ENCODE results near the gene CLCN7.

Gene CLCN7

GRCh38 chr16:1427473-1428461 is 47.1 kb downstream of the CLCN7 start:
- no peak for DNase-seq

DNA sequence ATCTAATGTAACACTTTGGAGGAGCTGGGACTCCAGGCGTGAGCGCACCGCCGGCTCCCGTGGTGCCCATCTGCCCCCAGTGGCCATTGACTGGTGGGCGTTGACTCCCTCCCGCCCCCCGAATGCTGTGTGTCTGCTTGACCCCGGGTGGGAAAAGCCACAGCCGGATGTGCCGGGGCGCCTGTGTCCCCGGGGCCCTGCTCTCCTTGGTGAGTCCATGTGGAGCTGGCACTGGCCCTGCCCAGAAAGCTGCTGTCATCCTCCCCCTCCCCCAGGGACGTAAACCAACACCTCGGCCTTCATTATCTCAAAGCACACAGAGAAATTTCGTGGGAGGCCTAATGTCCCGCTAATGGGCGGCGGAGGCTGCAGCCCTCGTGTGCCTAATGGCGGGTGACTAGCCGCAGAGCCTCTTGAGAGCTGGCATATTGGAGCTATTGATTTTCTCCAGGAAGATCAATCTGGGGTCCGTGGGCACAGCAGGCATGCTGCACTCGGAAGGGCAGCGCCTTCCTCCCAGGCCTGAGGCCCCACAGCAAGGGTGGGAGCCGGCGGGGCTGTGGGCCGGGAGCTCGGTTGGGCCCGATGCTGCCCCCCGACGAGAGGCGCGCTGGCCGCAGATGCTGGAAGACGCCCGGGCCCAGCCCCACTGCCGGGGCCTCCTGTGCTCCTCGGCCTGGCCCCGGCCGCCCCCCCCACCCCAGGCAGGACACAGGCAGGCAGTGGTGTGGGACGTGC is 47.9 kb downstream of the CLCN7 start:
- DNase-seq, result no peak

DNA sequence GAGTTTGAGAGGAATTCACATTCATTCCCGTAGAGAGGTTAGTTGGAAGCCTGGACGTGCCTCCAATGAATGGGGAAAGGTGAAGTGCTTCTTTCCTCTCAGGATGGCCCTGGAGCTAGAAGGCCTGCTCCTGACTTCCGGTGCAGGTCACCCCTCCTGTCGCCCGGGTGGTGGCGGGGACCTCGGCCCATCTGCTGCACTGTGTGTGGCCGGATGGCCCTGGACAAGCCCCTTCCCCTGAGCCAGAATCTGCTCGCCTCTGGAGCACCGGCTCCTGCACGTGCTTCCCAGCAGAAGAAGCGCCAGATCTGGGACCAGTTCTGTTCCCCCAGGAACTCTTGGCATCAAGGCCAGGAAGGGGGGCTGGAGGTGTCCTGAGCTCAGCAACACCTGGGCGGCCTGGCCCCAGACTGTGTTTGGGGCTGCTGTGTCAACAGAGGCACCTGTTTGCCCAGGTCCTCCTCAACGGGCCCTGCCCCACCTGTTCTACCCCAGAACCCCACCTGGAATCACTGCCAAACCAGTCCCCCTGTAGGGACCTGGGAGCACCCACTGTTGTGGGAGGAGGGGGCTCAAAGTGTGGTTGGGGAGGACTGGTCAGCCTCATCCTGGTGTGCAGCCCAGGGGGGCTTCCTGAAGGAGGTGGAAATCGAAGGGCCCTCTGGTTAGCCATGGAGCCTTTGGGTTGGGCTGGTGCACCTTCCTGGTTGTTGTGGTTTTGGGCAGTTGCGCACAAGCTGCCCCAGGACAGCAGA is 49.0 kb downstream of the CLCN7 start:
- DNase-seq, result no peak

DNA sequence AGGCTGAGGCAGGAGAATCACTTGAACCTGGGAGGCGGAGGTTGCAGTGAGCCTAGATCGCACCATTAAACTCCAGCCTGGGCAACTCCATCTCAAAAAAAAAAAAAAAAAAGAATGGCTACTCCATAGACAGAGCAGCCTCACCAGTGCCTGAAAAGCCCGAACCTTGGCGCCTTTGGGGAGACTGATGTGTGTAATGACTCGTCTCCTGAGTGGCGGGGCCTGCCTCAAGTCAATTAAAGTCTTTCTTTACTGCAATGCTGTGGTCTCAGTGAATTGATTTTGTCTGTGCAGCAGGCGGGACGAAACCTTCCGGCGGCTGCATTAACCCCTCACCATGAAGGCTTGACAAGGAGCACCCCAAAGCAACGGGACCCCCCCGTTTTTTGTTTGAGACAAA is 50.8 kb downstream of the CLCN7 start:
- DNase-seq, result no peak

- no peak for DNase-seq
Measured at GRCh38 chr16:1422076-1422475, 52.8 kb downstream of the CLCN7 start.

DNA sequence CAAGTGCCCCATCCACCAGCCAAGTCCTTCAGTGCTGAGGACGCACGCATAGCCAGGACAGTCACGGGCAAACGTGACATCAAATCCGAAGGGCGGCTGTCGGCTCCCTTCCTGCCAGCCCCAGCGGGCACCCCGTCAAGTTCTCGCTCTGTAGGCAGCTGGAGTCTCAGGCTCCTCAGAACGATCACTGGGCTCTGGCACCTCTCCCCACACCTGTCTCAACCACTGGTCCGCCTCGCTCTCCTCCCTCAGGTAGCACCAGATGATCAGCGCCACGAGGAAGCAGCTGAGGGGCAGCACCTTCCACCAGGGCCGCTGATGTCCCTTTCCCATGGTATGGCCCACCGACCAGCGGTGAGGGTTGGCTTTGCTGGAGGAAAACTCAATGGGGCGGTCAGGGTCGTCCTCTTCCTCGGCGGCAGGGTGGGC is 54.7 kb downstream of the CLCN7 start:
- DNase-seq, result no peak

- no peak for DNase-seq
Measured at GRCh38 chr16:1416521-1416941, 58.3 kb downstream of the CLCN7 start.

DNA sequence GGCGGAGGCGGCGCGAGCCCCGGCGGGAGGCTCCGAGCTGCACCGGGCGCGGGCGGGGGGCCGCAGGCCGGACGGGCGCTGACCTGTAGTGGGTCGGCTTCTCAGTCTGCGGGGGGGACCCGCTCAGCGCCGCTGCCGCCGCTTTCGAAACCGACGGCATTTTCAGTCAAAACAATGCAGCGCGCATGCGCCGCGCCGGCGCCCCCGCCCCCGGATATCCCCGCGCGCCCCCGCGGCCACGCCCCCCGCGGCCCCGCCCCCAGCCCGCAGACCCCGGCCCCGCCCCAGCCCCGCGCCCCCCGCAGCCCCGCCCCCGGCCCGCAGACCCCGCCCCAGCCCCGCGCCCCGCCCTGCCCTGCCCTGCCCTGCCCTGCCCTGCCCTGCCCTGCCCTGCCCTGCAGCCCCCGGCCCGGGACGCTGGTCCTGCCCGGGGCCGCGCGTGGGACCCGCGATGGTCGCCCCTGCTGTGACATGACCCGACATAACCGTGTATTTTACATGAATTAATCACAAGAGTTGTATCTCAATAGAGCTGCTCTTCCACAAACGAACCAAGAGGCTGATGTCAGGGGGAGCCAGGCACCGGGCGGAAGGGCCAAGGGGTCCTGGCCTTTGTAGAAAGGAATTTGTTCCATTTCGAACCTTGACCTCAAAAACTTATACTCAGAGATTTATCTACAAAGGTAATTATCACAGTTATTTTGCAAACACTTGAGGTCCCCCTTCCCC is 60.1 kb downstream of the CLCN7 start, which contains the start of gene UNKL:
Gene UNKL (minus strand): TSS at position 173 of the 729 bp plus-strand sequence. CDS start 13 bp downstream, at position 160.
- DNase-seq, result peak; percentile 75

DNA sequence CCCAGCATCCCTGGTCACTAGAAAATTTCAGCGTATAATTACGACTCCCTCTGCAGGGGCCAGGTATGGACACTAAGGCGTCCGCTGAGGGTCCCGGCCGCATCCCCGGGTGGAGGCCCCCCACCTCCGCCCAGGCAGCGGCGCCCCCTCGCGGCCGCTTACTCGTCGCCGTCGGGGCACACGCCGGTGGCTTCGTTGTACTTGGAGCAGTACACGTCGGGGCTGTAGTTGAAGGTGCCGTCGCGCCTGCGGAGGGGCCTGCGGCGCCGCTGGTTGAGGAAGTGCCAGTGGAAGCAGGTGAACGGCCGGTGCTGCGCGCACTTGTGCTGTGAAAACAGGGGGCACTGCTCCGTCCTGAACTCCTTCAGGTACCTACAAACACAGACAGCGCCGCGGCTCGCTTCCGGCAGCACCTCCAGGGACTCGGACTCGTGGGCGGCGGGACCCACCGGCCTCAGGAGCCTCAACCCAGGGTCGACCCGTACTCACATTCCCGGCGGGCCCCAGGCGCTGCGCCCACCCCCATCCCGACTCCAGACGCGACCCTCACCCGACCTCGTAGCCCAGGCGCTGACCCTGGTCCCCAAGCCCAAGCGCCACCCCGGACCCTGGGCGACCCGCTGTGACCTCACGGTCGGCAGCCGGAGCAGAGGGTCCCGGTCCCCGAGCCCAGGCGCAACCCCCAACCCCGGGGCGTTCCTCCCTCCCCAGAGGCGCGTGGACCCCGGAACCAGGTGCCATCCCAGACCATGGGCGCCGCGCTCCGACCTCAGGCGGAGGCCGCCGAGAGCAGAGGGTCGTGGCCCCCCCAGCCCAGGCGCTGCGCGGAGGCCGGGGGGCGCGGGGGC is 60.9 kb downstream of the CLCN7 start:
- DNase-seq, result peak; percentile 56

DNA sequence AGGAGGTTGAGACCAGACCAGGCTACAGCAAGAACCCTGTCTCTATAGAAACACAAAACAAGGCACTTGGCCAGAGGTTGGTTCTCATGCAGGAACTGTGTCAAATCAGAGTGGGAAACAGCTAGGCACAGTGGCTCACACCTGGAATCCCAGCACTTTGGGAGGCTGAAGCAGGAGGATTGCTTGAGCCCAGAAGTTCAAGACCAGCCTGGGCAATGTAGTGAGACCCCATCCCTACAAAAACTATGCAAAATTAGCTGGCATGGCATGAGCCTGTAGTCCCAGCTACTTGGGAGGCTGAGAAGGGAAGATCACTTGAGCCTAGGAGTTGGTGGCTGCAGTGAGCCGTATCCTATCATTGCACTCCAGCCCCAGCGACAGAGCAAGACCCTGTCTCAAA is 62.0 kb downstream of the CLCN7 start:
- no peak for DNase-seq

- peak; percentile 92 for DNase-seq
Measured at GRCh38 chr16:1408171-1408837, 66.5 kb downstream of the CLCN7 start.

GRCh38 chr16:1407753-1408152 is 67.1 kb downstream of the CLCN7 start:
- DNase-seq, result no peak

- no peak for DNase-seq
Measured at GRCh38 chr16:1403733-1404132, 71.1 kb downstream of the CLCN7 start.

DNA sequence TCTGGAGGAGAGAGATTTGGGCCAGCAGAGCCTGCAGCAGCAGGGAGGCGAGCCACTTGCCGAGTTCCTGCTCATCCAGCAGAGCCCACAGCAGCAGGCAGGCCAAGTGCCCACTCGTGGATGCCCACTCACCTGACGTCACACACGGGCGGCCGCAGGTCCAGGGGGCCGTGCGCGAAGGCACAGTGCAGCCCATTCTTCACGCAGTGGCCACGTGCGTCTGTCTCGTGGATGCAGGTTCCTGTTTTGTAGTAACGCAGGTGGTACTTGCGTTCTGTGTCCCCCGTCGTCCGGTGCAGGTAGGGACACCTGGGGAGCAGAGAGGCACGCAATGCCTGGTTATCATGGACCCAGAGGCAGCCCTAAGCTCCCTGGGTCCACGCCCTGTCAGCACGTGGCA is 71.8 kb downstream of the CLCN7 start:
- DNase-seq, result no peak

DNA sequence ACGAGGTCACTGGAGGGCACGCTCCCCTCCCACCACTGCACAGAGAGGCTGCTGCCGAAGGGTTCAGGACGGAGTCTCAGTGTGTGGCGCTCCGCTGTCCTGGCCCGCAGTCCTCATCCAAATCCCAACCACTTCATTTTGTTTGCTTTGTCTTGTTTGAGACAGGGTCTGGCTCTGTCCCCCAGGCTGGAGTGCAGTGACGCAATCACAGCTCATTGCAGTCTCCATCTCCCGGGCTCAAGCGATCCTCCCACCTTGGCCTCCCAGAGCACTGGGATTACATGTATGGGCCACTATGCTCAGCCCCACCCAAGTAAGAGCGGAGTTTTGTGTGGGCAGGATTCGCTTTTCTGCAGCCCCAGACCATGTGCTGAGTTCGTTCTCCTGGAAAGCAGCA is 73.1 kb downstream of the CLCN7 start:
- DNase-seq, result no peak

DNA sequence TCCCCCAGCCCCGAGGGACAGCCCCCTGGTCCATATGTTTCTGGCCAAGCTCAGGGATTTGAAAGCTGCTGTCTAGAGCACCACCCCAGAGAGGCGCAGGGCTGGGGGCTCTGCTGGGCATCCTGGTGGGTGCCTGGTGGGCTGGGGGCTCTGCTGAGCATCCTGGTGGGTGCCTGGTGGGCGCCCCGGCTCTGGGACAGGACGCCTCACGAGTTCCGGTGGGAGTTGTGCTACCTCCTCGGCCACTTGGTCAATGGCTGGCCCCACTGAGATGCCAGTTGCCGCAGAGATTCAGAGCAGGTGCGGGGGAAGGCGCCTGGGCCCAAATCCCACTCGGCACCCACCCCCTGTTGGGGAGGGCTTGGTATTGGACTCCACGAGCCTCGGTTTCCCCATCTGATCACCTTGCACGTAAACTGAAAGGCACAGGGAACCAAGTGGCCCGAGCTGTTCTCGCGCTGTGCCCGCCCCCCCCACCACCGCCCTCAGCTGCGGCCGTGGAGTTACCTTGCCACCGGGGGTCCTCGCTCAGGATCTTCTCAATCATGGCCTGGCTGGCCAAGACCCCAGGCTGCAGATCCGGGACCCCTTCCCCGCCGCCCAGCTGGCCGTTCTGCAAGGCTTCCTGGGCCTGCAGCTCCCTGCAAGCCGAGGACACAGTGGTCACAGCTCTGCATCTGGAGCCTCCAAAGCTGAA is 73.6 kb downstream of the CLCN7 start:
- no peak for DNase-seq

DNA sequence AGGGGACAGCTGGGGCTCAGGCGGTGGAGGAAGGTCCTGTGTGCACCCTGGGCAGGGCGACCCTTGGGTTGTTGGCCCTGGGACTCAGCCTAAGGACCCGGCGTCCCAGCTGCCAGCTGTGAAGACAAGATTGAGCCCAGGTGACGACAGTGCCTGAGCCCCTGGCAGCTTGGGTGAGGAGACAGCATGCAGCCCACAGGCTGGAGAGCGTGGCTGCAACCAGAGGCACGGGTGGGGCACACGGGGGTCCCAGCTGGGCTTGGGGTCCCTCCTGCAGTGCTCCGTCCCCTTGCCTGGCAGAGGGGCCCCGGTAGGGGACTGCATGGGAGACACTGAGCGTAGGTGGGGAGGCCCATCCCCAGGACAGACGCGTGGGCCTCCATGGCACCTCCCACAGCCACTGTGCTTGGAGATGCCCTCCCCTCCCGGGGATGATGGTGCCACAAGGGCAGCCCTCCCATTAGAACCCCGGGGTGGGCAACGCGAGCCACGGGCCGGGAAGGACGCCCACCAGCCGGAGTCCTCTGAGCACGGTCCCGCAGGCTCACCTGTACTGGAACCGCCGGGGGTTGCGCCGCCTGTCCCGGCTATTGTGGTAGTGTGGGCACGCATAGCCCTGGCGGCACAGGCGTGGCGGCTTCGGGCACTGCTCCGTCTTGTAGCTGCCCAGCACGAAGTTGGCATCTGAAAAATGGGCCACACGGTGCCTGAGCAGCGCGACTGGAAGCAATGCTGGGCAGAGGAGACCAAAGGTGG is 75.8 kb downstream of the CLCN7 start:
- no peak for DNase-seq

GRCh38 chr16:1398351-1398750 is 76.5 kb downstream of the CLCN7 start:
- no peak for DNase-seq

DNA sequence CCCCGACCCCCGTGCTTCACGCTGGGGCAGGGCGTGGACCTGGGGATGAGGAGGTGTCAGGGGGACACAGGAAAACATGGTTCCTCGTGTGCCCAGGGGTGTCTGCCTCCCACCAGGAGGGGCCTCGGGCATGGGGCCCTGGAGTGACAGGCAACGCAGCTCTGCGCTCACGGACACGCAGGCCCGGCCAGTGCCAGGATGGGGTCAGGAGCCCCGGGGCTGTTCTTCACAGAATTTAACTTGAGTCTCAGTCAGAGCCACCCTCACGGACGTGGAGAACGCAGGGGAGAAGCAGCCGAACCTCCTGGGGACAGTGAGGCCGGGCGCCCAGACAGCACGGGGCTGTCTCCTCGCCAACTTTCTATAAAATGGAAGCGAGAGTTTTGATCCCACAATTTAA is 77.0 kb downstream of the CLCN7 start:
- DNase-seq, result no peak
